AG04450 (cell line): ENCODE measurements around the gene NFS1. TPM values are rescaled to one million over a fixed set of nuclear protein-coding genes. Genes with fewer than 3 reads are reported as not detected.

Experiments
- CTCF ChIA-PET: fragments of 300-600, 350-600 bp; formaldehyde crosslinking; extraction: SDS; loops from one replicate; lab custom pipeline; 2022; ENCODE audit warnings: antibody characterized with exemption, inconsistent platforms; lab: Charles Lee
- POLR2A ChIA-PET: fragments of 350-600 bp; formaldehyde crosslinking; extraction: SDS; loops from one replicate; lab custom pipeline; 2021; ENCODE audit warnings: antibody characterized with exemption, inconsistent platforms; lab: Yijun Ruan, JAX
- DNase-seq: peaks from one replicate; pipeline ENCODE4 v3.0.0-alpha.2; 2011; ENCODE audit warnings: low read depth, low spot score
- H3K27ac ChIP-seq: one replicate; pipeline ENCODE4 v1.5.1; 2012; ENCODE audit warnings: low read depth, low read length, control low read depth
- H3K27me3 ChIP-seq: one replicate; pipeline ENCODE4 v1.6.0; 2012; ENCODE audit warnings: low read length; ENCODE audit not compliant: control insufficient read depth, insufficient read depth
- H3K4me3 ChIP-seq: 2 replicates; pipeline ENCODE4 v1.5.1; 2011; ENCODE audit warnings: mild to moderate bottlenecking, low read depth, low read length, control low read depth
- H3K9me3 ChIP-seq: 2 replicates; pipeline ENCODE4 v1.5.1; 2012; ENCODE audit warnings: low read length; ENCODE audit not compliant: control insufficient read depth, insufficient read depth
- CTCF ChIP-seq: IDR thresholded peaks from 2 replicates; pipeline ENCODE4 v1.5.1; 2011; ENCODE audit warnings: low read depth, low read length, control low read depth, inconsistent platforms
- polyA plus RNA-seq: library from polyadenylated mRNA; depleted of rRNA; stranded (reverse); fragments of >200 nt; gene quantifications from 2 replicates; pipeline ENCODE4 v1.2.3, GENCODE V29; 2011

The NFS1 gene
- polyA plus RNA-seq, 1 experiment, result 44.4 TPM

DNA sequence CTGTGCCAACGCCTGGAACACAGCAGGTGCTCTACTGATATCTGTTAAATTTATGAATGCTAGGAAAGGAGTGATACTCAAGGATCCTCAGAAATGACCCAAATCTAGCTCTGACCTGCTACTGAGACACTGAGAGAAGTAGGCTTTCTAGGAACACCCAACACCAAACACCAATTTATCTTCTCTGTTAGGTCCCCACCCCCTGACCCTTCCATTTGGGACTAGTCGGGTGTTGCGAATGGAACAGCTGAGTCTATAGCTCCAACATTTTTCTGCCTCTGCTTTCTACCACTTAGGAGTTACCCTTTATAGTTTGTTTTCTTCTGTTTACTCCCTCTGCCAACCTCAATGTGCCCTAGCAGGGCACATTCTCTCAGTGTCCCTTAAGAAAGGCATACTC, 58.4 kb downstream of the NFS1 start:
- Histone ChIP-seq H3K4me3 (no peak overlapping the region), H3K27ac (no peak overlapping the region), H3K27me3 (no peaks in the 10 kb centered on the region), H3K9me3 (no peaks in the 10 kb centered on the region)
- ChIA-PET CTCF (no interaction called here), POLR2A (interaction anchor here (0.6 kb wide), 1 partner anchor 11 kb away, joined by 3 read pairs; no protein-coding TSS in a partner anchor)
- DNase-seq, result no peak
- no peak for TF ChIP-seq CTCF

GRCh38 chr20:35638751-35639150, 60.4 kb downstream of the NFS1 start:
- no peak for TF ChIP-seq CTCF
- POLR2A ChIA-PET, result no interaction called here
- no peak overlapping the region for H3K27ac ChIP-seq
- no peak for DNase-seq
- CTCF ChIA-PET, result interaction anchor here (0.8 kb wide), 1 partner anchor 18 kb away, joined by 3 read pairs; no protein-coding TSS in a partner anchor
- no peaks in the 10 kb centered on the region for H3K27me3 ChIP-seq
- H3K9me3 ChIP-seq, result no peaks in the 10 kb centered on the region
- no peak overlapping the region for H3K4me3 ChIP-seq

GRCh38 chr20:35637276-35637675, 61.9 kb downstream of the NFS1 start:
- no peak overlapping the region for H3K27ac ChIP-seq
- no peak overlapping the region for H3K4me3 ChIP-seq
- ChIA-PET CTCF (interaction anchor here (0.8 to 1.0 kb wide), 2 partner anchors 18 to 317 kb away, joined by 4 to 5 read pairs; partner anchors contain the start of gene SCAND1), POLR2A (no interaction called here)
- no peaks in the 10 kb centered on the region for H3K27me3 ChIP-seq
- DNase-seq, result no peak
- no peak for TF ChIP-seq CTCF
- H3K9me3 ChIP-seq, result no peaks in the 10 kb centered on the region

DNA sequence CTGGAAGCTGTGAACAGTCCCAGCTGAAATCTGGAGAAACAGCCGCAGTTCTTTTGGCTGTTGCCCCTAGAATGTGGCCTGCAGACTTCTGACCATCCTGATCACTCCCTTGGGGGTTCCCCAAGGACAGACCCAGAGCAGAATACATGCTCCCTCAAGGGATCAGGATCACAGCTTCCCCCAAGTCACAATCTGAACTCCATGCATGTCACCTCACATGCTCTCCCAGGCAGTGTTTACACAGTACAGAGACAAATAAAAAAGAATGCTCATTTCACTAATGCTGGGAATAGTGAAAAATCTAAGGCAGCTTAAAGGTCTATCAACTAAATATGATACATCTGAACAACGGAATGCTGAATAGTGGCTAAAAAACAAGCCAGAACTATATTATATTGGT, 63.1 kb downstream of the NFS1 start:
- CTCF ChIA-PET, result interaction anchor here (1.0 kb wide), 1 partner anchor 318 kb away, joined by 5 read pairs; the partner anchor contains the start of gene SCAND1
- POLR2A ChIA-PET, result no interaction called here
- no peak overlapping the region for H3K27ac ChIP-seq

GRCh38 chr20:35635652-35636051, 63.5 kb downstream of the NFS1 start:
- ChIA-PET POLR2A (no interaction called here), CTCF (no interaction called here)
- H3K27me3 ChIP-seq, result no peaks in the 10 kb centered on the region
- no peaks in the 10 kb centered on the region for H3K9me3 ChIP-seq
- H3K27ac ChIP-seq, result no peak overlapping the region
- DNase-seq, result no peak
- H3K4me3 ChIP-seq, result no peak overlapping the region
- no peak for TF ChIP-seq CTCF

More for the DNA sequence above, 63.1 kb downstream of the NFS1 start:
- Histone ChIP-seq H3K4me3 (no peak overlapping the region), H3K9me3 (no peaks in the 10 kb centered on the region), H3K27me3 (no peaks in the 10 kb centered on the region)
- TF ChIP-seq CTCF, result no peak
- DNase-seq, result no peak
